Measurements from ENCODE around the gene MRPL4. TPM values are rescaled to one million over a fixed set of nuclear protein-coding genes. Genes with fewer than 3 reads are reported as not detected.

Gene MRPL4
- total RNA-seq, 1 experiment from 2014 or later: 146 TPM

DNA sequence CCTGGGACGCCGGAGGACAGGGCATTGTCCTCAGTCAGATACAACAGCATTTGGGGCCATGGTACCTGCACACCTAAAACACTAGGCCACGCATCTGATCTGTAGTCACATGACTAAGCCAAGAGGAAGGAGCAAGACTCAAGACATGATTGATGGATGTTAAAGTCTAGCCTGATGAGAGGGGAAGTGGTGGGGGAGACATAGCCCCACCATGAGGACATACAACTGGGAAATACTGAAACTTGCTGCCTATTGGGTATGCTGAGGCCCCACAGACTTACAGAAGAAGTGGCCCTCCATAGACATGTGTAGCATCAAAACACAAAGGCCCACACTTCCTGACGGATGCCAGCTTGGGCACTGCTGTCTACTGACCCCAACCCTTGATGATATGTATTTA lies 33.4 kb downstream of the MRPL4 start:
- no peaks in the 10 kb centered on the region; a peak in 2 of 4 replicates for H3K36me3 ChIP-seq (ENCODE audit: control insufficient read depth in 1 of 2, insufficient read depth in 2 of 2, low read length in 2 of 2)
- H3K27me3 ChIP-seq (ENCODE audit: insufficient read depth, low read length): no peaks in the 10 kb centered on the region
- no peak overlapping the region for H2AFZ ChIP-seq (ENCODE audit: low read depth, low read length, poor library complexity, severe bottlenecking)
- no peak for DNase-seq (ENCODE audit: low read depth, low spot score)
- peaks cover 2% of the 10 kb centered on the region; the same call in 1 of the 2 replicates for H3K79me2 ChIP-seq (ENCODE audit: insufficient read depth, low read length)
- RAD21 ChIA-PET (ENCODE audit: low non-redundant PET in 1 of 2, low total read pairs in 2 of 2, uncharacterized antibody in 2 of 2, unreplicated experiment in 2 of 2): no interaction called here
- H3K9me2 ChIP-seq (ENCODE audit: insufficient read depth): no peaks in the 10 kb centered on the region
- intact Hi-C loops (cut with micrococcal nuclease): no loop called here
- H3K4me2 ChIP-seq (ENCODE audit: low read length): no peak overlapping the region
- no peaks in the 10 kb centered on the region for H3K9me3 ChIP-seq (ENCODE audit: control insufficient read depth in 1 of 2, insufficient read depth in 1 of 2, low read depth in 1 of 2, low read length in 2 of 2)
- CTCF ChIA-PET: interaction anchor here (1.9 kb wide), 1 partner anchor 26 kb away, joined by 7 read pairs; no protein-coding TSS in a partner anchor
- H3K9ac ChIP-seq (ENCODE audit: low read length): no peak overlapping the region
- no peak for ATAC-seq
- TF ChIP-seq, protein P1, sequence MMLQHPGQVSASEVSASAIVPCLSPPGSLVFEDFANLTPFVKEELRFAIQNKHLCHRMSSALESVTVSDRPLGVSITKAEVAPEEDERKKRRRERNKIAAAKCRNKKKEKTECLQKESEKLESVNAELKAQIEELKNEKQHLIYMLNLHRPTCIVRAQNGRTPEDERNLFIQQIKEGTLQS (IDR thresholded peaks at IDR 0.05): no peak
- TF ChIP-seq POLR2AphosphoS5 (IDR thresholded peaks at IDR 0.05; ENCODE audit: low read depth, low read length) (no peak), MAX (IDR thresholded peaks at IDR 0.05) (no peak), CEBPB (IDR thresholded peaks at IDR 0.05; ENCODE audit: low read depth) (no peak), TCF7L2 (IDR thresholded peaks at IDR 0.05; ENCODE audit: borderline replicate concordance, extremely low read depth, insufficient read depth, insufficient read length) (no peak), SIN3A (IDR thresholded peaks at IDR 0.05; ENCODE audit: low read depth) (no peak), ZNF274 (IDR thresholded peaks at IDR 0.05; ENCODE audit: low read depth, low read length) (no peak), CTCF (IDR thresholded peaks at IDR 0.05 in 2 of 3, conservative IDR thresholded peaks at IDR 0.05 in 1 of 3; ENCODE audit: borderline replicate concordance in 1 of 3, insufficient read depth in 1 of 3, low read depth in 2 of 3, low read length in 2 of 3) (no peak), YY1 (IDR thresholded peaks at IDR 0.05; ENCODE audit: extremely low read depth, insufficient replicate concordance, low read depth, low read length) (no peak)
- no peak overlapping the region for H3K4me3 ChIP-seq (replicated peaks in 1 of 2; ENCODE audit: low read depth in 1 of 2, low read length in 2 of 2)
- POLR2A ChIA-PET: no interaction called here
- BruUV-seq (replicated peaks): no TSS peak
- no peak overlapping the region for H3K27ac ChIP-seq (ENCODE audit: low read depth, low read length)
- no peaks in the 10 kb centered on the region for H4K20me1 ChIP-seq (ENCODE audit: insufficient read depth)
- peaks cover 13 to 51% of the 10 kb centered on the region in 2 experiments for H3K4me1 ChIP-seq (ENCODE audit: control insufficient read depth in 1 of 2, insufficient read depth in 2 of 2, low read length in 2 of 2)
